CD14-positive monocyte (primary cell): ENCODE results near the gene CD34. TPM values are rescaled to one million over a fixed set of nuclear protein-coding genes. Genes with fewer than 3 reads are reported as not detected.

Source experiments
- DNase-seq, 3 donors: peaks; one replicate each; pipeline ENCODE4 v3.0.0-alpha.2; 2011 to 2022
- H2AFZ ChIP-seq: 2 replicates; pipeline ENCODE4 v1.6.0; 2012; ENCODE audit warnings: mild to moderate bottlenecking, low read depth, low read length, inconsistent platforms; ENCODE audit not compliant: insufficient read depth, poor library complexity, severe bottlenecking
- H3K27ac ChIP-seq, 2 donors: 1 replicate in 1 of 2; 2 replicates in 1 of 2; pipeline ENCODE4 v1.5.1; 2012 to 2013; ENCODE audit warnings: low read length in 2 of 2, control low read depth in 1 of 2, inconsistent platforms in 1 of 2, low read depth in 1 of 2, mild to moderate bottlenecking in 1 of 2
- H3K27me3 ChIP-seq, 2 donors: one replicate each; pipeline versions ENCODE4 v1.6.0 to v1.6.1; 2011 to 2013; ENCODE audit warnings: low read length in 2 of 2; ENCODE audit not compliant: control insufficient read depth in 2 of 2, insufficient read depth in 2 of 2
- H3K36me3 ChIP-seq, 2 donors: replicated peaks in 1 of 2; 1 replicate in 1 of 2; 2 replicates in 1 of 2; pipeline versions ENCODE4 v1.5.1 to v1.6.1; 2012 to 2013; ENCODE audit warnings: low read length in 2 of 2, control low read depth in 1 of 2, inconsistent platforms in 1 of 2, mild to moderate bottlenecking in 1 of 2; ENCODE audit not compliant: insufficient read depth in 2 of 2, control insufficient read depth in 1 of 2
- H3K4me1 ChIP-seq, 2 donors: 1 replicate in 1 of 2; 2 replicates in 1 of 2; pipeline versions ENCODE4 v1.5.1 to v1.6.1; 2012 to 2013; ENCODE audit warnings: low read length in 2 of 2, control low read depth in 1 of 2, inconsistent platforms in 1 of 2, mild to moderate bottlenecking in 1 of 2, moderate library complexity in 1 of 2; ENCODE audit not compliant: insufficient read depth in 2 of 2, control insufficient read depth in 1 of 2
- H3K4me2 ChIP-seq: replicated peaks from 2 replicates; pipeline ENCODE3; 2012; ENCODE audit warnings: low read length, moderate library complexity, mild to moderate bottlenecking; ENCODE audit not compliant: poor library complexity, severe bottlenecking; ENCODE audit errors: extremely low read depth
- H3K4me3 ChIP-seq, 3 experiments: fragments of 200-600 bp in 1 of 3; sonication (generic) in 1 of 3; replicated peaks in 1 of 3; 1 replicate in 2 of 3; 2 replicates in 1 of 3; pipeline ENCODE4 v1.5.1; 2011 to 2013; ENCODE audit warnings: low read length in 3 of 3, mild to moderate bottlenecking in 3 of 3, control low read depth in 2 of 3, low read depth in 2 of 3, inconsistent platforms in 1 of 3, moderate library complexity in 1 of 3
- H3K79me2 ChIP-seq: 2 replicates; pipeline ENCODE4 v1.6.0; 2012; ENCODE audit warnings: mild to moderate bottlenecking, control low read depth, inconsistent platforms, low read length, moderate library complexity; ENCODE audit not compliant: insufficient read depth
- H3K9ac ChIP-seq: 2 replicates; pipeline ENCODE4 v1.6.0; 2017; ENCODE audit warnings: low read length, mild to moderate bottlenecking; ENCODE audit not compliant: insufficient read depth, poor library complexity, severe bottlenecking
- H3K9me3 ChIP-seq, 2 donors: replicated peaks in 1 of 2; 1 replicate in 1 of 2; 2 replicates in 1 of 2; pipeline versions ENCODE4 v1.5.1 to v1.6.1; 2012 to 2013; ENCODE audit warnings: low read length in 2 of 2, control low read depth in 1 of 2; ENCODE audit not compliant: control insufficient read depth in 1 of 2, insufficient read depth in 1 of 2
- H4K20me1 ChIP-seq: 2 replicates; pipeline ENCODE4 v1.6.0; 2012; ENCODE audit warnings: mild to moderate bottlenecking, low read length, control low read depth, moderate library complexity; ENCODE audit not compliant: insufficient read depth
- H3K27ac Mint-ChIP-seq, 7 donors: one replicate each; pipeline ENCODE4 v1.8.0; 2020; ENCODE audit warnings: mild to moderate bottlenecking in 7 of 7, mixed read lengths in 7 of 7, moderate library complexity in 6 of 7, inconsistent platforms in 2 of 7
- H3K27me3 Mint-ChIP-seq, 3 donors: one replicate each; pipeline ENCODE4 v1.8.0; 2021 to 2022; ENCODE audit warnings: low read depth in 3 of 3, mild to moderate bottlenecking in 3 of 3, mixed read lengths in 3 of 3, moderate library complexity in 3 of 3, inconsistent platforms in 1 of 3
- H3K36me3 Mint-ChIP-seq, 2 donors: one replicate each; pipeline ENCODE4 v1.8.0; 2020; ENCODE audit warnings: mixed read lengths in 2 of 2, inconsistent platforms in 1 of 2, mild to moderate bottlenecking in 1 of 2
- H3K4me1 Mint-ChIP-seq: one replicate; pipeline ENCODE4 v1.8.0; 2020; ENCODE audit warnings: mild to moderate bottlenecking, mixed read lengths
- H3K4me3 Mint-ChIP-seq, 2 donors: one replicate each; pipeline ENCODE4 v1.8.0; 2020; ENCODE audit warnings: mild to moderate bottlenecking in 2 of 2, mixed read lengths in 2 of 2, moderate library complexity in 1 of 2
- H3K9me3 Mint-ChIP-seq, 7 donors: one replicate each; pipeline ENCODE4 v1.8.0; 2020 to 2022; ENCODE audit warnings: mixed read lengths in 7 of 7, mild to moderate bottlenecking in 6 of 7, moderate library complexity in 6 of 7, inconsistent platforms in 2 of 7
- WGBS: methylation state at CpG from one replicate; pipeline ENCODE4 v1.1.5; 2013; ENCODE audit warnings: missing lambda C conversion rate; ENCODE audit not compliant: insufficient coverage; 5-methylcytosine and 5-hydroxymethylcytosine counted together
- intact Hi-C, 2 donors: fragments of 100-400 bp; cut with micrococcal nuclease; formaldehyde crosslinking; loops; one replicate each; pipeline versions ENCODE4 v1.15.0 to v1.15.1; 2023
- polyA plus RNA-seq, 3 donors: library from polyadenylated mRNA; depleted of rRNA in 1 of 3; unstranded in 2 of 3; stranded (reverse) in 1 of 3; fragments of 300-500 nt in 2 of 3; fragments of >200 nt in 1 of 3; fragmentation: Illumina TruSeq in 2 of 3; gene quantifications; 1 replicate in 2 of 3; 2 replicates in 1 of 3; pipeline ENCODE4 v1.2.3, GENCODE V29; 2012 to 2021
- TF ChIP-seq, protein P1 (sequence below): fragments of 200-600 bp; IDR thresholded peaks from one replicate; pipeline ENCODE4 v1.8.0; 2022; ENCODE audit warnings: antibody characterized with exemption, mild to moderate bottlenecking

The CD34 gene
- polyA plus RNA-seq, 3 donors, result 0.03 TPM; not detected in 2

DNA sequence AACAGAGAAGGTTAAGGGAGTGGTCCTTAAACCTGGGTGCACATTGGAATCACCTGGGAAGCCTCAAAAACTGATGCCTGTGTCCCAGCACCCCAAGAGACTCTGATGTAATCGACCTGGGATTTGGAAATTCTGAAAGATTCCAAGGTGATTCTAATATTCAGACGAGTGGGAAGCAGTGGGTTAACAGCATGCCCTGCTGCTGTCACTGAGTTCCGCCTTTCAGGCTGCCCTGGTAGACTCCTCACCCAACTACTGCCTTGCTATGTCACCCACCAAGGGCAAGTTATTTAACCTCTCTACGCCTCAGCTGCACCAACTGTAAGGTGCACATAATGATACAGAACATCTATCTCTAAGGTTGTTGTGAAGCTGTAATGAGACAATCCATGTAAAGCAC, 59.2 kb downstream of the CD34 start:
- H4K20me1 ChIP-seq, result peaks cover 76% of the 10 kb centered on the region
- no peaks in the 10 kb centered on the region for H3K27me3 ChIP-seq
- peaks cover 43 to 60% of the 10 kb centered on the region in 2 donors for H3K36me3 Mint-ChIP-seq
- H3K4me1 Mint-ChIP-seq, result peaks cover 81% of the 10 kb centered on the region
- peak overlapping the region; percentile 68 to 86 for H3K27ac ChIP-seq
- peaks cover 95% of the 10 kb centered on the region for H3K79me2 ChIP-seq
- no peak overlapping the region for H3K9ac ChIP-seq
- H3K4me3 ChIP-seq, result peak overlapping the region in 1 of 3 experiments; percentile 27
- H3K36me3 ChIP-seq, result peaks cover 3 to 19% of the 10 kb centered on the region in 2 donors
- H3K27ac Mint-ChIP-seq, result peak overlapping the region; percentile 89 to 98 (median 93)
- peak overlapping the region; percentile 34 for H3K4me2 ChIP-seq
- TF ChIP-seq, protein P1, sequence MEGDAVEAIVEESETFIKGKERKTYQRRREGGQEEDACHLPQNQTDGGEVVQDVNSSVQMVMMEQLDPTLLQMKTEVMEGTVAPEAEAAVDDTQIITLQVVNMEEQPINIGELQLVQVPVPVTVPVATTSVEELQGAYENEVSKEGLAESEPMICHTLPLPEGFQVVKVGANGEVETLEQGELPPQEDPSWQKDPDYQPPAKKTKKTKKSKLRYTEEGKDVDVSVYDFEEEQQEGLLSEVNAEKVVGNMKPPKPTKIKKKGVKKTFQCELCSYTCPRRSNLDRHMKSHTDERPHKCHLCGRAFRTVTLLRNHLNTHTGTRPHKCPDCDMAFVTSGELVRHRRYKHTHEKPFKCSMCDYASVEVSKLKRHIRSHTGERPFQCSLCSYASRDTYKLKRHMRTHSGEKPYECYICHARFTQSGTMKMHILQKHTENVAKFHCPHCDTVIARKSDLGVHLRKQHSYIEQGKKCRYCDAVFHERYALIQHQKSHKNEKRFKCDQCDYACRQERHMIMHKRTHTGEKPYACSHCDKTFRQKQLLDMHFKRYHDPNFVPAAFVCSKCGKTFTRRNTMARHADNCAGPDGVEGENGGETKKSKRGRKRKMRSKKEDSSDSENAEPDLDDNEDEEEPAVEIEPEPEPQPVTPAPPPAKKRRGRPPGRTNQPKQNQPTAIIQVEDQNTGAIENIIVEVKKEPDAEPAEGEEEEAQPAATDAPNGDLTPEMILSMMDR, result no peak
- WGBS, result 45% methylated on average over 3 of the region's 4 CpGs
- H3K4me1 ChIP-seq, result peaks cover 76 to 87% of the 10 kb centered on the region in 2 donors
- H2AFZ ChIP-seq, result no peak overlapping the region
- peak overlapping the region in 1 of 2 donors; percentile 26 for H3K4me3 Mint-ChIP-seq
- intact Hi-C loops, result no loop called here
- peak; percentile 27 to 47 (median 47) for DNase-seq
- H3K27me3 Mint-ChIP-seq, result no peaks in the 10 kb centered on the region
- no peaks in the 10 kb centered on the region for H3K9me3 Mint-ChIP-seq
- no peaks in the 10 kb centered on the region for H3K9me3 ChIP-seq

DNA sequence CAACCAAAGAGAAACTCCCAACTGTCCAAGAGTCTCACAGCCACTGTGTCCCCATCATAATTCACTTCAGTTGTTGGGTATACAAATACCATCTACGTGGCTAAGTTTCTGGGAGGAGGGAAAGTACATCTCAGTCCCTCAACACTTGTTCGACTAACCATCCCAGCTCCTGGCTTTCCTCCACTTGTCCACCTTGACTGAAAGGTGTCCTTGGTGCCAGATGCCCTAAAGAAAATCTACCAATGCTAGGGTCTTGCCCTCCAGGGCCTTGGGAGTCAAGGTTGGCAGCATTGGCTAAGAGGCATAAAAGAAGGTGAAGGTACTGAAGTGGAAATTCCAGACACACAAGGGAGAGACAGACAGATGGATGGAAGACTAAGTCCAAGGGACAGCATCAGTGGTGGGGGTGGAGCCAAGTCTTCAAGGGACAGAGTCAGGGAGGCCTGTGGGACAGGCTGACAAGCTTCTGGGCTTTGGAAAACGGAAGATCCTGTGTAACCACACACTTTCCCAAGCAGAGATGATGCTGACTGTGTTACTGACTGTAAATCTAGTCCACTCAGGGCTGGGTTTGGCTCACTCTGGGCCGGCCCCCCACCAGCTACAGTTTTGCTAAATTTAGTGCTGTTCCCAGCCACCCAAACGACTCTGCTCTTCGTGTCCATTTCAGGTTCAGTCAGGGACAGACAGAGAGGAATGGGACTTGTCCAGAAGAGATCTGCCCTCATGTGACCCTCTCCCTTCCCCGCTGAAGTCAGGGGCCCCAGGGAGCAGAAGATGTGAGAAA, 60.1 kb downstream of the CD34 start:
- 35% methylated on average over 3 of the region's 7 CpGs for WGBS
- H3K4me1 Mint-ChIP-seq, result peaks cover 79% of the 10 kb centered on the region
- intact Hi-C loops, result no loop called here
- H3K27ac ChIP-seq, result peak overlapping the region; percentile 68 to 86
- peak overlapping the region; percentile 34 for H3K4me2 ChIP-seq
- H3K27ac Mint-ChIP-seq, result peak overlapping the region; percentile 89 to 98 (median 95)
- no peaks in the 10 kb centered on the region for H3K9me3 ChIP-seq
- H3K79me2 ChIP-seq, result peaks cover 95% of the 10 kb centered on the region
- no peaks in the 10 kb centered on the region for H3K27me3 Mint-ChIP-seq
- peaks cover 67% of the 10 kb centered on the region for H4K20me1 ChIP-seq
- no peaks in the 10 kb centered on the region for H3K27me3 ChIP-seq
- H2AFZ ChIP-seq, result no peak overlapping the region
- peak overlapping the region in 1 of 3 experiments; percentile 54 for H3K4me3 ChIP-seq
- H3K4me1 ChIP-seq, result peaks cover 77 to 89% of the 10 kb centered on the region in 2 donors
- no peak overlapping the region for H3K9ac ChIP-seq
- peak overlapping the region in 1 of 2 donors; percentile 63 for H3K4me3 Mint-ChIP-seq
- peaks cover 34 to 52% of the 10 kb centered on the region in 2 donors for H3K36me3 Mint-ChIP-seq
- H3K9me3 Mint-ChIP-seq, result no peaks in the 10 kb centered on the region
- H3K36me3 ChIP-seq, result peaks cover 0 to 11% of the 10 kb centered on the region in 2 donors
- TF ChIP-seq, protein P1, result no peak
- DNase-seq, result peak; percentile 42 to 57 (median 51)
